HepG2 (cell line): ENCODE data around the gene ACTL7B. TPM values are rescaled to one million over a fixed set of nuclear protein-coding genes. Genes with fewer than 3 reads are reported as not detected.
A peak's percentile ranks its signal among the peaks of the same experiment; 100 is the strongest.

Experiments
- CBX5 ChIP-seq: sonication (generic); formaldehyde crosslinking; IDR thresholded peaks from 2 replicates; pipeline ENCODE4 v1.4.0; 2020; ENCODE audit warnings: missing genetic modification reagents, borderline replicate concordance
- DNMT1 ChIP-seq: sonication (generic); formaldehyde crosslinking; IDR thresholded peaks from 2 replicates; pipeline ENCODE4 v1.5.1; 2020; ENCODE audit warnings: mild to moderate bottlenecking, missing genetic modification reagents
- GABPB1 ChIP-seq: IDR thresholded peaks from 2 replicates; pipeline ENCODE4 v1.6.1; 2016; ENCODE audit warnings: mild to moderate bottlenecking, missing genetic modification reagents, moderate library complexity, missing compliant biosample characterization
- MEIS1 ChIP-seq: sonication (generic); formaldehyde crosslinking; IDR thresholded peaks from 2 replicates; pipeline ENCODE4 v1.9.0; 2021; ENCODE audit warnings: mild to moderate bottlenecking, missing genetic modification reagents, moderate library complexity, borderline replicate concordance
- NFE2L2 ChIP-seq: fragments of 150-350 bp; IDR thresholded peaks from 2 replicates; pipeline ENCODE4 v1.6.1; 2014; ENCODE audit warnings: low read length
- PATZ1 ChIP-seq: sonication (generic); formaldehyde crosslinking; IDR thresholded peaks from 2 replicates; pipeline ENCODE4 v1.4.0; 2020; ENCODE audit warnings: missing genetic modification reagents
- PAX8 ChIP-seq: sonication (generic); formaldehyde crosslinking; IDR thresholded peaks from 2 replicates; pipeline ENCODE4 v1.8.0; 2022; ENCODE audit warnings: mild to moderate bottlenecking, missing genetic modification reagents, borderline replicate concordance
- POGZ ChIP-seq: sonication (generic); formaldehyde crosslinking; IDR thresholded peaks from 2 replicates; pipeline ENCODE4 v1.4.0; 2020; ENCODE audit warnings: mild to moderate bottlenecking, missing genetic modification reagents
- PTBP1 ChIP-seq: fragments of 200-400 bp; formaldehyde crosslinking; IDR thresholded peaks from 2 replicates; pipeline ENCODE4 v1.6.1; 2018; ENCODE audit warnings: low read length, low read depth; ENCODE audit not compliant: poor library complexity, severe bottlenecking
- RBM22 ChIP-seq: fragments of 200-400 bp; formaldehyde crosslinking; optimal IDR thresholded peaks from 2 replicates; pipeline ENCODE3; 2017; ENCODE audit warnings: mild to moderate bottlenecking, low read length, moderate library complexity
- SMAD3 ChIP-seq: sonication (generic); formaldehyde crosslinking; IDR thresholded peaks from 2 replicates; pipeline ENCODE4 v1.4.0; 2020; ENCODE audit warnings: missing genetic modification reagents
- TFDP1 ChIP-seq: IDR thresholded peaks from 2 replicates; pipeline ENCODE4 v1.6.1; 2016; ENCODE audit warnings: missing compliant biosample characterization, missing genetic modification reagents, borderline replicate concordance
- ZBTB39 ChIP-seq: sonication (generic); formaldehyde crosslinking; IDR thresholded peaks from 2 replicates; pipeline ENCODE4 v1.5.0; 2020; ENCODE audit warnings: missing genetic modification reagents
- ZFY ChIP-seq: sonication (generic); formaldehyde crosslinking; IDR thresholded peaks from 2 replicates; pipeline ENCODE4 v1.4.0; 2020; ENCODE audit warnings: missing genetic modification reagents
- ZHX1 ChIP-seq: sonication (generic); formaldehyde crosslinking; IDR thresholded peaks from 2 replicates; pipeline ENCODE4 v1.8.1; 2022; ENCODE audit warnings: low read depth, mild to moderate bottlenecking, missing genetic modification reagents
- ZNF280B ChIP-seq: sonication (generic); formaldehyde crosslinking; IDR thresholded peaks from 2 replicates; pipeline ENCODE4 v1.5.0; 2020; ENCODE audit warnings: missing genetic modification reagents, mild to moderate bottlenecking, borderline replicate concordance
- ZNF337 ChIP-seq: sonication (generic); formaldehyde crosslinking; IDR thresholded peaks from 2 replicates; pipeline ENCODE4 v1.5.1; 2020; ENCODE audit warnings: missing genetic modification reagents, low read depth, mild to moderate bottlenecking, borderline replicate concordance
- ZNF432 ChIP-seq: sonication (generic); formaldehyde crosslinking; IDR thresholded peaks from 2 replicates; pipeline ENCODE4 v1.5.0; 2020; ENCODE audit warnings: missing genetic modification reagents, mild to moderate bottlenecking, borderline replicate concordance
- polyA plus RNA-seq, 8 experiments: library from polyadenylated mRNA; depleted of rRNA in 3 of 8; stranded (reverse) in 7 of 8; unstranded in 1 of 8; fragments of >200 nt; fragmentation: Illumina TruSeq in 4 of 8; extraction: Trizol in 4 of 8; gene quantifications; 2 replicates each; pipeline versions ENCODE4 v1.2.1 to v1.2.3, GENCODE V29; 2011 to 2016; ENCODE audit warnings: low read depth in 4 of 8, missing spikeins in 1 of 8, mixed read lengths in 1 of 8; ENCODE audit not compliant: insufficient read depth in 1 of 8
- total RNA-seq, 5 experiments: library from RNA; depleted of rRNA; stranded (reverse); fragments of >200 nt; fragmentation: Illumina TruSeq; extraction: Trizol; gene quantifications; 2 replicates each; pipeline ENCODE4 v1.2.3, GENCODE V29; 2016; ENCODE audit warnings: low read depth in 1 of 5

Gene ACTL7B
- total and polyA plus RNA-seq, 2 of the 13 experiments (the other 11 are each of a cell fraction or from before 2014, with no cell fraction given) = 0.07 to 0.11 TPM

- TF ChIP-seq PTBP1 = no peak
- peak; percentile 97 for TF ChIP-seq ZBTB39 (CRISPR knock-in tag)
- no peak for TF ChIP-seq ZNF280B (CRISPR knock-in tag)
- TF ChIP-seq MEIS1 (CRISPR knock-in tag) = no peak
- TF ChIP-seq DNMT1 (CRISPR knock-in tag) = no peak
- no peak for TF ChIP-seq ZNF432 (CRISPR knock-in tag)
- TF ChIP-seq SMAD3 (CRISPR knock-in tag) = 0 out of 2 replicates have a peak, but pooled peaks have one; percentile 31
- peak; percentile 65 for TF ChIP-seq PATZ1 (CRISPR knock-in tag)
- peak; percentile 66; the same call in 1 of the 2 replicates for TF ChIP-seq TFDP1
- peak; percentile 25; the same call in 1 of the 2 replicates for TF ChIP-seq ZFY
- 0 out of 2 replicates have a peak, but pooled peaks have one; percentile 53 for TF ChIP-seq ZHX1 (CRISPR knock-in tag)
- no peak for TF ChIP-seq ZNF337
- no peak; the same call in 1 of the 2 replicates for TF ChIP-seq CBX5
- no peak for TF ChIP-seq PAX8 (CRISPR knock-in tag)
- peak; percentile 94 for TF ChIP-seq RBM22
- TF ChIP-seq NFE2L2 = no peak
- TF ChIP-seq POGZ (CRISPR knock-in tag) = peak; percentile 69
- no peak for TF ChIP-seq GABPB1 (CRISPR knock-in tag)
These were observed 13.4 kb upstream of the ACTL7B start (continued) for GRCh38 chr9:108869092-108869725.
